ENCODE measurements around the gene JARID2. TPM values are rescaled to one million over a fixed set of nuclear protein-coding genes. Genes with fewer than 3 reads are reported as not detected.

JARID2 gene
- polyA plus RNA-seq, 1 experiment: 6.1 TPM

GRCh38 chr6:15547400-15547799 lies 301.5 kb downstream of the JARID2 start:
- TF ChIP-seq, protein P1, sequence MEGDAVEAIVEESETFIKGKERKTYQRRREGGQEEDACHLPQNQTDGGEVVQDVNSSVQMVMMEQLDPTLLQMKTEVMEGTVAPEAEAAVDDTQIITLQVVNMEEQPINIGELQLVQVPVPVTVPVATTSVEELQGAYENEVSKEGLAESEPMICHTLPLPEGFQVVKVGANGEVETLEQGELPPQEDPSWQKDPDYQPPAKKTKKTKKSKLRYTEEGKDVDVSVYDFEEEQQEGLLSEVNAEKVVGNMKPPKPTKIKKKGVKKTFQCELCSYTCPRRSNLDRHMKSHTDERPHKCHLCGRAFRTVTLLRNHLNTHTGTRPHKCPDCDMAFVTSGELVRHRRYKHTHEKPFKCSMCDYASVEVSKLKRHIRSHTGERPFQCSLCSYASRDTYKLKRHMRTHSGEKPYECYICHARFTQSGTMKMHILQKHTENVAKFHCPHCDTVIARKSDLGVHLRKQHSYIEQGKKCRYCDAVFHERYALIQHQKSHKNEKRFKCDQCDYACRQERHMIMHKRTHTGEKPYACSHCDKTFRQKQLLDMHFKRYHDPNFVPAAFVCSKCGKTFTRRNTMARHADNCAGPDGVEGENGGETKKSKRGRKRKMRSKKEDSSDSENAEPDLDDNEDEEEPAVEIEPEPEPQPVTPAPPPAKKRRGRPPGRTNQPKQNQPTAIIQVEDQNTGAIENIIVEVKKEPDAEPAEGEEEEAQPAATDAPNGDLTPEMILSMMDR (IDR thresholded peaks at IDR 0.05; ENCODE audit: insufficient read depth, low read depth, low read length): no peak
- ChIA-PET CTCF (no interaction called here), POLR2A (no interaction called here)
- Histone ChIP-seq H3K36me3 (ENCODE audit: control insufficient read depth, insufficient read depth, low read length) (no peaks in the 10 kb centered on the region), H3K4me3 (ENCODE audit: low read depth, low read length) (no peak overlapping the region), H3K27me3 (ENCODE audit: control insufficient read depth, insufficient read depth, low read length) (no peaks in the 10 kb centered on the region)
- DNase-seq (ENCODE audit: low read depth): no peak

DNA sequence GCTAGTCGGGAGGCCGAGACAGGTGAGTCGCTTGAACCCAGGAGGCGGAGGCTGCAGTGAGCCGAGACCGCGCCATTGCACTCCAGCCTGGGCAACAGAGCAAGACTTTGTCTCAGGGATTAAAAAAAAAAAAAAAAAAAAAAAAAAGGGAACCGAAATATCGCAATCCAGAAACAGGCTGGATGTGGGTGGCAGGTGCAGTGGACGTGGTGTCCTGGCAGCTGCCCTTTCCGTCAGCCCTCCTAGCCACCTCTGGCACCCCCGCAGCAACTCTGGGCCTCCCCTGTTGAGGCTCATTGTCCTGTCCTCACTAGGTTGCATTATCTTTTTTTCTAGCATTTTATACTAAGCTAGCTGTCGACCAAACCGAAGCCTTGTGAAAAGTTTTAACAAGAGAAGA lies 303.5 kb downstream of the JARID2 start:
- Histone ChIP-seq H3K27me3 (ENCODE audit: control insufficient read depth, insufficient read depth, low read length) (no peaks in the 10 kb centered on the region), H3K36me3 (ENCODE audit: control insufficient read depth, insufficient read depth, low read length) (no peaks in the 10 kb centered on the region), H3K4me3 (ENCODE audit: low read depth, low read length) (no peak overlapping the region)
- no peak for DNase-seq (ENCODE audit: low read depth)
- TF ChIP-seq, protein P1 (IDR thresholded peaks at IDR 0.05; ENCODE audit: insufficient read depth, low read depth, low read length): no peak
- ChIA-PET POLR2A (no interaction called here), CTCF (interaction anchor here (1.2 kb wide), 1 partner anchor 10 kb away, joined by 3 read pairs; no protein-coding TSS in a partner anchor)

DNA sequence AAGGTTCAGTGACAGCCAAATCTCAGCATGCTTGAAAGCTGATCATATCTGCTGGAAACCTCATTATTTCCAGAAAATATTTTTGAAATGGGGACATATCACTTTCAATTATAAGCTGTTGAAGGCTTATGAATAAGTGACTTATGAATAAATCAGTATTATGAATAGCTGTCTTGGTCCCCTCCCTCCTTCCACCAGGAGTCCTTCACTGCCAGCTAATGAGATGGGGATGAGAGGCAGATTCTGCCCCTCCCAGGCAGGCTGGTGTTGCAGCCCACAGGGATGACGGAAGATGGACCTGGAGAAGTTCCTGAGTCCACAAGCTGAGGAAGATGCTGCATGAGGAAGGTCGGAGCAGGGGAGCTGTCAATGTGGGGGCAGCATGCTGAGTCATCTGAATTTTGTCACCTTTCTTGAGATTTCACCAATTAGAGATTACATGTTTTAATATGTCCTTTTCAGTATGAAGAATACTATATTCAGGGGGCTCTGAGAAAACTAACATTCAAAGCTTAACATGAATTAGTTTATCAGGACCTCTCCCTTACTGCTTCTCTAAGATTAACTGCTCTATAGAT lies 304.8 kb downstream of the JARID2 start:
- TF ChIP-seq, protein P1 (IDR thresholded peaks at IDR 0.05; ENCODE audit: insufficient read depth, low read depth, low read length): no peak
- DNase-seq (ENCODE audit: low read depth): no peak
- no peaks in the 10 kb centered on the region for H3K36me3 ChIP-seq (ENCODE audit: control insufficient read depth, insufficient read depth, low read length)
- POLR2A ChIA-PET: no interaction called here
- no peak overlapping the region for H3K4me3 ChIP-seq (ENCODE audit: low read depth, low read length)
- CTCF ChIA-PET: interaction anchor here (0.7 to 1.4 kb wide), 4 partner anchors 10 to 698 kb away, joined by 3 read pairs; no protein-coding TSS in a partner anchor
- H3K27me3 ChIP-seq (ENCODE audit: control insufficient read depth, insufficient read depth, low read length): no peaks in the 10 kb centered on the region

DNA sequence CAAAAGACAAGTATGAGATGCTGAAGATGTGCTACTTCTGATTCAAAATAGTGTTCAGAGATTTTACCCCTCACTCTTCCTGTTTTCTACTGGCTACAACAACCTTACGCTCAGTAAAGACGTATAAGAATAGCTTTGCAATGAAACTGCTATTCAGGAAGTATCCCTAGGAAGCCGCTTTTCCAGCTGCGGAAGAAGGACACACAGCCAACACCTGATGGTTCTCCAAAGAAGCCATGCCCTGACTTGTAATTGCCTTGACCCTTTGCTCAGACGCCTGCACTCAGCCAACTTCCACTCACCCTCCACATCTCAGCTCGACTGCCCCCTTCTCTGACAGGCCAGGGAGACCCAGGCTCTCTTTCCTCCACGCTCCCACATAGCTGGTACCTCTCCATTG lies 305.4 kb downstream of the JARID2 start:
- POLR2A ChIA-PET: no interaction called here
- H3K4me3 ChIP-seq (ENCODE audit: low read depth, low read length): no peak overlapping the region
- CTCF ChIA-PET: interaction anchor here (0.7 to 1.4 kb wide), 5 partner anchors 11 to 698 kb away, joined by 3 read pairs; no protein-coding TSS in a partner anchor
- no peaks in the 10 kb centered on the region for H3K36me3 ChIP-seq (ENCODE audit: control insufficient read depth, insufficient read depth, low read length)
- DNase-seq (ENCODE audit: low read depth): no peak
- H3K27me3 ChIP-seq (ENCODE audit: control insufficient read depth, insufficient read depth, low read length): no peaks in the 10 kb centered on the region
- TF ChIP-seq, protein P1 (IDR thresholded peaks at IDR 0.05; ENCODE audit: insufficient read depth, low read depth, low read length): no peak

GRCh38 chr6:15551798-15552197 lies 305.9 kb downstream of the JARID2 start:
- no peak overlapping the region for H3K4me3 ChIP-seq (ENCODE audit: low read depth, low read length)
- H3K36me3 ChIP-seq (ENCODE audit: control insufficient read depth, insufficient read depth, low read length): no peaks in the 10 kb centered on the region
- POLR2A ChIA-PET: interaction anchor here (0.5 kb wide), 1 partner anchor 618 kb away, joined by 7 read pairs; no protein-coding TSS in a partner anchor
- no peaks in the 10 kb centered on the region for H3K27me3 ChIP-seq (ENCODE audit: control insufficient read depth, insufficient read depth, low read length)
- CTCF ChIA-PET: interaction anchor here (0.7 to 1.4 kb wide), 4 partner anchors 11 to 72 kb away, joined by 3 read pairs; no protein-coding TSS in a partner anchor
- DNase-seq (ENCODE audit: low read depth): no peak
- TF ChIP-seq, protein P1 (IDR thresholded peaks at IDR 0.05; ENCODE audit: insufficient read depth, low read depth, low read length): no peak
